ENCODE data around the gene MAG. TPM values are rescaled to one million over a fixed set of nuclear protein-coding genes. Genes with fewer than 3 reads are reported as not detected.

The MAG gene
- total and polyA plus RNA-seq, 9 of the 15 experiments (the other 6 are each of a cell fraction or from before 2014, with no cell fraction given), result 0.11 to 10.0 (median 1.6) TPM

DNA sequence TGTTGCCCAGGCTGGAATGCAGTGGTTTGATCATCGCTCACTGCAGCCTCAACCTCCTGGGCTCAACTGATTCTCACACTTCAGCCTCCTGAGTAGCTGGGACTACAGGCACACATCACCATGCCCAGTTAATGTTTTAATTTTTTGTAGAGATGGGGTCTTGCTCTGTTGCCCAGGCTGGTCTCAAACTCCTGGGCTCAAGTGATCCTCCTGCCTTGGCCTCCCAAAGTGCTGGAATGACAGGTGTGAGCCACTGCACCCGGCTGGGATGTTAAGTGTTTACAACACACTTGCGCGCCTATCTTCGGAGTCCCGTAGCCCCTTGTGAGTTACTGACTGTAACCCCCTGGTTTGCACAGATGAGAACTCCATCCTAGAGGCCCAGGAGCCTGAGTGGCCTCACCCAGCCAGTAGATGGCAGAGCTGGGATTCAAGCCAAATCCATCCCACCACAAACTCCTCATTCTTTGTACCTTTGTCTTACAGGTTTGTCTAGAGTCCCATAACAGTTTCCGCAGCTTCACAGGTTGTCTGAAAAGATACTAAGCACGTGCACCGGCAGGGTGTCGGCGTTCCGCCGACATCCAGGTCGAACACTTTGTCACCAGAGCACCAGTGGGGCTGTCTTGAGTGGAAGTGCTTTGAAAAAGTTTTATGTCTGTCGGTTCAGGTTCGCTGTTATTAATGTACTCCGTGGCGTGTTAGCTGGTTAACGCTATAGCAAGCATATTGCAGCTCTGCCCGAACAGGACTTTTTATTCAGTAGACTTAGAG is 14.7 kb downstream of the MAG start (continued):
- no peak for TF ChIP-seq ETS1 (conservative IDR thresholded peaks at IDR 0.05; ENCODE audit: control insufficient read depth, low read depth, low read length)
- TF ChIP-seq KHSRP (IDR thresholded peaks at IDR 0.05), result no peak
- no peak for TF ChIP-seq KAT7 (CRISPR knock-in tag; IDR thresholded peaks at IDR 0.05; ENCODE audit: borderline replicate concordance)
- no peak for TF ChIP-seq SETDB1 (IDR thresholded peaks at IDR 0.05; ENCODE audit: low read length)
- TF ChIP-seq SPI1 (IDR thresholded peaks at IDR 0.05; ENCODE audit: borderline replicate concordance, low read depth, low read length), result no peak
- no peak for TF ChIP-seq MCM2 (IDR thresholded peaks at IDR 0.05; ENCODE audit: low read depth)
- TF ChIP-seq, protein P1, sequence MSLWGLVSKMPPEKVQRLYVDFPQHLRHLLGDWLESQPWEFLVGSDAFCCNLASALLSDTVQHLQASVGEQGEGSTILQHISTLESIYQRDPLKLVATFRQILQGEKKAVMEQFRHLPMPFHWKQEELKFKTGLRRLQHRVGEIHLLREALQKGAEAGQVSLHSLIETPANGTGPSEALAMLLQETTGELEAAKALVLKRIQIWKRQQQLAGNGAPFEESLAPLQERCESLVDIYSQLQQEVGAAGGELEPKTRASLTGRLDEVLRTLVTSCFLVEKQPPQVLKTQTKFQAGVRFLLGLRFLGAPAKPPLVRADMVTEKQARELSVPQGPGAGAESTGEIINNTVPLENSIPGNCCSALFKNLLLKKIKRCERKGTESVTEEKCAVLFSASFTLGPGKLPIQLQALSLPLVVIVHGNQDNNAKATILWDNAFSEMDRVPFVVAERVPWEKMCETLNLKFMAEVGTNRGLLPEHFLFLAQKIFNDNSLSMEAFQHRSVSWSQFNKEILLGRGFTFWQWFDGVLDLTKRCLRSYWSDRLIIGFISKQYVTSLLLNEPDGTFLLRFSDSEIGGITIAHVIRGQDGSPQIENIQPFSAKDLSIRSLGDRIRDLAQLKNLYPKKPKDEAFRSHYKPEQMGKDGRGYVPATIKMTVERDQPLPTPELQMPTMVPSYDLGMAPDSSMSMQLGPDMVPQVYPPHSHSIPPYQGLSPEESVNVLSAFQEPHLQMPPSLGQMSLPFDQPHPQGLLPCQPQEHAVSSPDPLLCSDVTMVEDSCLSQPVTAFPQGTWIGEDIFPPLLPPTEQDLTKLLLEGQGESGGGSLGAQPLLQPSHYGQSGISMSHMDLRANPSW (CRISPR knock-in tag; IDR thresholded peaks at IDR 0.05), result no peak
- no peak for TF ChIP-seq ATF2 (CRISPR knock-in tag; IDR thresholded peaks at IDR 0.05)
- TF ChIP-seq NFRKB (IDR thresholded peaks at IDR 0.05; ENCODE audit: low read depth), result no peak; the same call in 1 of the 2 replicates
- TF ChIP-seq RBM15 (IDR thresholded peaks at IDR 0.05; ENCODE audit: insufficient read depth, low read length), result no peak
- TF ChIP-seq CHD4 (IDR thresholded peaks at IDR 0.05; ENCODE audit: insufficient read depth, insufficient replicate concordance, low read depth, low read length, poor library complexity, severe bottlenecking), result no peak
- TF ChIP-seq TCF3 (CRISPR knock-in tag; IDR thresholded peaks at IDR 0.05), result no peak
- TF ChIP-seq EHMT2 (IDR thresholded peaks at IDR 0.05), result no peak
- no peak for TF ChIP-seq ZFX (CRISPR knock-in tag; IDR thresholded peaks at IDR 0.05)
- no peak for TF ChIP-seq SMAD1 (IDR thresholded peaks at IDR 0.05; ENCODE audit: low read depth, low read length, partially characterized antibody)
- TF ChIP-seq NFATC3 (IDR thresholded peaks at IDR 0.05), result no peak
- TF ChIP-seq FOXK2 (conservative IDR thresholded peaks at IDR 0.05 in 1 of 2, IDR thresholded peaks at IDR 0.05 in 1 of 2; ENCODE audit: low read depth in 2 of 2), result no peak
- no peak for TF ChIP-seq ZNF217 (CRISPR knock-in tag; IDR thresholded peaks at IDR 0.05)
- no peak for TF ChIP-seq ZNF583 (CRISPR knock-in tag; IDR thresholded peaks at IDR 0.05)
- TF ChIP-seq PBX2 (CRISPR knock-in tag; IDR thresholded peaks at IDR 0.05; ENCODE audit: low read depth), result no peak
- TF ChIP-seq PBX2 (tag; conservative IDR thresholded peaks at IDR 0.05; ENCODE audit: low read depth), result no peak

All from K562 (cell line).